ENCODE results near the gene TNS3. TPM values are rescaled to one million over a fixed set of nuclear protein-coding genes. Genes with fewer than 3 reads are reported as not detected.

TNS3 gene
- total and polyA plus RNA-seq, 9 of the 15 experiments (the other 6 are each of a cell fraction or from before 2014, with no cell fraction given) = 0.20 TPM; not detected in 8

DNA sequence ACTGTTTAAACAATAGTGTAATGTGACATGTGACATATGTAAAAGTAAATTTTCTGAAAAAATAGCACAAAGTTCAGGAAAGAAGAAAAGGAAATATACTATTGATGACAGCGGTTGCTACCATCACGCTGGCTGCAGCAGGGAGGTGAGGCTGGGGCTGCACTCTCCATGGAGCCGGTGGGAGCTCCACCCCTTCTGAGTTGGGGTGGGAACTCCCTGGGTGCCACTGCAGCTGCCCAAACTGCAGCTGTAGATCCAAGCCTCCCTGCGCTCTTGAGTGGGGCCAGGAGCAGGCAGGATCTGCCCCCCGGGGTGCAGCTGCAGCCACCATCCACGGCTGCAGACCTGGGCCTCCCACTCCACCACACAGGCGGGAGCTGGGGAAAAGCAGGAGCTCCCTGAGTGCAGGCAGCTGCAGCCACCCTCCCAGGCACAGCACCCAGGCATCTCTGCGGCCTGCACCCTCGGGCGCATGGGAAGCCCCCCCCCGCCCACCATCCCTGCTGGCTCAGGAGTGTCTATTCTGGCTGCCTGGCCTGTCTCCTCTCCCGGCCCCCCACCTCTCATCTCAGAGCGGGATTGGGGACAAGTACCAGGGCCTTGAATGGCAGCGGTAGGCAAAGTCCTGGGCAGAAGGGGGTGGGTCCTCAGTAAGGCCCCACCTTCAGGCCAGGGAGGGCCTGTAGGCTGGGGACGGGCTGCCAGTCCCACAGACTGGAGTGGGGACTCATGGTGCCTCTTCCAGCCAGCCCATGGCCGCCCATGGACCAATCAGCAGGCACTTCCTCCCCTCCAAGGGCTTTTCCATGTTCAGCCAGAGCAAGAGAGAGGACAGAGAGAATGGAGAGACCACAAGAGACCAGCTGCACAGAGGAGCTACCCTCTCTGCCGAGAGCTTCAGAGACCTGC is 50.1 kb downstream of the TNS3 start:
- ChIA-PET POLR2A (no interaction called here), CTCF (ENCODE audit: low intra/inter-chr PET ratio) (no interaction called here)
- no peak for ATAC-seq
- Histone ChIP-seq H3K79me2 (ENCODE audit: control insufficient read depth, insufficient read depth, low read length) (no peaks in the 10 kb centered on the region), H3K4me3 (no peak overlapping the region), H2AFZ (ENCODE audit: low read depth, low read length) (no peak overlapping the region), H4K20me1 (replicated peaks; ENCODE audit: control insufficient read depth, insufficient read depth, low read length) (no peaks in the 10 kb centered on the region), H3K9me1 (ENCODE audit: control insufficient read depth, insufficient read depth, low read length) (no peaks in the 10 kb centered on the region), H3K27ac (ENCODE audit: extremely low read depth, low read depth, low read length) (no peak overlapping the region), H3K36me3 (ENCODE audit: control insufficient read depth, insufficient read depth, low read length) (no peaks in the 10 kb centered on the region), H3K4me1 (replicated peaks in 1 of 2; ENCODE audit: control insufficient read depth in 2 of 2, insufficient read depth in 2 of 2, low read length in 2 of 2) (no peaks in the 10 kb centered on the region; a peak in 1 of 5 replicates), H3K9me3 (replicated peaks; ENCODE audit: control insufficient read depth, insufficient read depth, low read depth, low read length) (no peaks in the 10 kb centered on the region), H3K9ac (ENCODE audit: insufficient read depth in 1 of 2, low read depth in 2 of 2, low read length in 2 of 2) (no peak overlapping the region), H3K27me3 (ENCODE audit: control insufficient read depth in 2 of 2, insufficient read depth in 2 of 2, low read length in 2 of 2) (peaks cover 5 to 40% of the 10 kb centered on the region in 2 experiments; a peak in 4 of 5 replicates), H3K4me2 (ENCODE audit: insufficient read depth, low read length) (no peak overlapping the region)
- BruUV-seq (replicated peaks) = no TSS peak
- no peak for FAIRE-seq
- in situ Hi-C loops (cut with MboI) = no loop called here
- no peak for DNase-seq (ENCODE audit: extremely low read depth in 1 of 4, low spot score in 3 of 4)
- intact Hi-C loops (cut with micrococcal nuclease) = no loop called here
- 1% methylated on average over 14 of the region's 17 CpGs for WGBS (ENCODE audit: insufficient coverage, low coverage, missing lambda C conversion rate)
- TF ChIP-seq, protein P1, sequence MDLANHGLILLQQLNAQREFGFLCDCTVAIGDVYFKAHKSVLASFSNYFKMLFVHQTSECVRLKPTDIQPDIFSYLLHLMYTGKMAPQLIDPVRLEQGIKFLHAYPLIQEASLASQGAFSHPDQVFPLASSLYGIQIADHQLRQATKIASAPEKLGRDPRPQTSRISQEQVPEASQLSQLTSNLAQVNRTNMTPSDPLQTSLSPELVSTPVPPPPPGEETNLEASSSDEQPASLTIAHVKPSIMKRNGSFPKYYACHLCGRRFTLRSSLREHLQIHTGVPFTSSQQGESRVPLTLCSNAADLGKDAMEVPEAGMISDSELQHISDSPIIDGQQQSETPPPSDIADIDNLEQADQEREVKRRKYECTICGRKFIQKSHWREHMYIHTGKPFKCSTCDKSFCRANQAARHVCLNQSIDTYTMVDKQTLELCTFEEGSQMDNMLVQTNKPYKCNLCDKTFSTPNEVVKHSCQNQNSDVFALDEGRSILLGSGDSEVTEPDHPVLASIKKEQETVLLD (IDR thresholded peaks at IDR 0.05) = no peak
- TF ChIP-seq POLR2B (IDR thresholded peaks at IDR 0.05; ENCODE audit: low read depth, partially characterized antibody) (no peak), PHTF2 (CRISPR knock-in tag; IDR thresholded peaks at IDR 0.05) (no peak), ZZZ3 (IDR thresholded peaks at IDR 0.05) (no peak), NEUROD1 (IDR thresholded peaks at IDR 0.05; ENCODE audit: borderline replicate concordance, low read depth, low read length, partially characterized antibody) (no peak), ZNF263 (CRISPR knock-in tag; IDR thresholded peaks at IDR 0.05; ENCODE audit: borderline replicate concordance) (no peak), ZBTB8A (IDR thresholded peaks at IDR 0.05; ENCODE audit: partially characterized antibody) (no peak), ZC3H4 (CRISPR knock-in tag; IDR thresholded peaks at IDR 0.05; ENCODE audit: borderline replicate concordance) (no peak), RBM15 (IDR thresholded peaks at IDR 0.05; ENCODE audit: insufficient read depth, low read length) (no peak), KDM5B (IDR thresholded peaks at IDR 0.05; ENCODE audit: insufficient replicate concordance, low read depth, low read length) (no peak), ARNT (IDR thresholded peaks at IDR 0.05) (no peak), ADNP (tag; IDR thresholded peaks at IDR 0.05) (no peak), LEF1 (IDR thresholded peaks at IDR 0.05) (no peak), ZNF561 (CRISPR knock-in tag; conservative IDR thresholded peaks at IDR 0.05) (no peak)
- TF ChIP-seq, protein P2, sequence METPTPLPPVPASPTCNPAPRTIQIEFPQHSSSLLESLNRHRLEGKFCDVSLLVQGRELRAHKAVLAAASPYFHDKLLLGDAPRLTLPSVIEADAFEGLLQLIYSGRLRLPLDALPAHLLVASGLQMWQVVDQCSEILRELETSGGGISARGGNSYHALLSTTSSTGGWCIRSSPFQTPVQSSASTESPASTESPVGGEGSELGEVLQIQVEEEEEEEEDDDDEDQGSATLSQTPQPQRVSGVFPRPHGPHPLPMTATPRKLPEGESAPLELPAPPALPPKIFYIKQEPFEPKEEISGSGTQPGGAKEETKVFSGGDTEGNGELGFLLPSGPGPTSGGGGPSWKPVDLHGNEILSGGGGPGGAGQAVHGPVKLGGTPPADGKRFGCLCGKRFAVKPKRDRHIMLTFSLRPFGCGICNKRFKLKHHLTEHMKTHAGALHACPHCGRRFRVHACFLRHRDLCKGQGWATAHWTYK (CRISPR knock-in tag; IDR thresholded peaks at IDR 0.05) = no peak
- TF ChIP-seq, protein P3, sequence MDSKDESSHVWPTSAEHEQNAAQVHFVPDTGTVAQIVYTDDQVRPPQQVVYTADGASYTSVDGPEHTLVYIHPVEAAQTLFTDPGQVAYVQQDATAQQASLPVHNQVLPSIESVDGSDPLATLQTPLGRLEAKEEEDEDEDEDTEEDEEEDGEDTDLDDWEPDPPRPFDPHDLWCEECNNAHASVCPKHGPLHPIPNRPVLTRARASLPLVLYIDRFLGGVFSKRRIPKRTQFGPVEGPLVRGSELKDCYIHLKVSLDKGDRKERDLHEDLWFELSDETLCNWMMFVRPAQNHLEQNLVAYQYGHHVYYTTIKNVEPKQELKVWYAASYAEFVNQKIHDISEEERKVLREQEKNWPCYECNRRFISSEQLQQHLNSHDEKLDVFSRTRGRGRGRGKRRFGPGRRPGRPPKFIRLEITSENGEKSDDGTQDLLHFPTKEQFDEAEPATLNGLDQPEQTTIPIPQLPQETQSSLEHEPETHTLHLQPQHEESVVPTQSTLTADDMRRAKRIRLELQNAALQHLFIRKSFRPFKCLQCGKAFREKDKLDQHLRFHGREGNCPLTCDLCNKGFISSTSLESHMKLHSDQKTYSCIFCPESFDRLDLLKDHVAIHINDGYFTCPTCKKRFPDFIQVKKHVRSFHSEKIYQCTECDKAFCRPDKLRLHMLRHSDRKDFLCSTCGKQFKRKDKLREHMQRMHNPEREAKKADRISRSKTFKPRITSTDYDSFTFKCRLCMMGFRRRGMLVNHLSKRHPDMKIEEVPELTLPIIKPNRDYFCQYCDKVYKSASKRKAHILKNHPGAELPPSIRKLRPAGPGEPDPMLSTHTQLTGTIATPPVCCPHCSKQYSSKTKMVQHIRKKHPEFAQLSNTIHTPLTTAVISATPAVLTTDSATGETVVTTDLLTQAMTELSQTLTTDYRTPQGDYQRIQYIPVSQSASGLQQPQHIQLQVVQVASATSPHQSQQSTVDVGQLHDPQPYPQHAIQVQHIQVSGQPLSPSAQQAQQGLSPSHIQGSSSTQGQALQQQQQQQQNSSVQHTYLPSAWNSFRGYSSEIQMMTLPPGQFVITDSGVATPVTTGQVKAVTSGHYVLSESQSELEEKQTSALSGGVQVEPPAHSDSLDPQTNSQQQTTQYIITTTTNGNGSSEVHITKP (IDR thresholded peaks at IDR 0.05; ENCODE audit: partially characterized antibody) = no peak
